Esophagus squamous epithelium (tissue), 5 donors: ENCODE data around the gene TMC1. TPM values are rescaled to one million over a fixed set of nuclear protein-coding genes. Genes with fewer than 3 reads are reported as not detected.
"Not testable (repeated sequence)": the region's sequence is repeated elsewhere in the genome, so short reads cannot be mapped to it uniquely, and the experiment has no call there.

ENCODE experiments used
- DNase-seq: peaks from one replicate; lab custom pipeline; 2025; lab: John Stamatoyannopoulos, UW
- H3K27ac ChIP-seq, 4 donors: fragments of 200-600 bp; sonication (generic); one replicate each; pipeline ENCODE4 v1.5.1; 2016 to 2019; ENCODE audit warnings: mild to moderate bottlenecking in 1 of 4
- H3K27me3 ChIP-seq, 4 donors: fragments of 200-600 bp; sonication (generic); 1 replicate in 3 of 4; 2 replicates in 1 of 4; pipeline versions ENCODE4 v1.5.1 to v1.6.0; 2017 to 2021; ENCODE audit warnings: antibody characterized with exemption in 1 of 4
- H3K36me3 ChIP-seq, 3 donors: fragments of 200-600 bp; sonication (generic); one replicate each; pipeline ENCODE4 v1.5.1; 2016 to 2019
- H3K4me1 ChIP-seq, 3 donors: fragments of 200-600 bp; sonication (generic); one replicate each; pipeline ENCODE4 v1.5.1; 2017 to 2019
- H3K4me3 ChIP-seq, 4 donors: fragments of 200-600 bp; sonication (generic); 1 replicate in 3 of 4; 2 replicates in 1 of 4; pipeline ENCODE4 v1.5.1; 2016 to 2019; ENCODE audit warnings: mild to moderate bottlenecking in 2 of 4, moderate library complexity in 1 of 4
- H3K9me3 ChIP-seq, 3 donors: fragments of 200-600 bp; sonication (generic); one replicate each; pipeline ENCODE4 v1.5.1; 2016 to 2019
- CTCF ChIP-seq, 6 experiments: fragments of 450-650 bp in 4 of 6; fragments of 200-600 bp in 2 of 6; sonication (generic) in 2 of 6; IDR thresholded peaks; one replicate each; pipeline ENCODE4 v1.5.1; 2016 to 2019; ENCODE audit warnings: antibody characterized with exemption in 6 of 6, mild to moderate bottlenecking in 4 of 6, moderate library complexity in 4 of 6
- POLR2A ChIP-seq, 4 donors: fragments of 450-650 bp; IDR thresholded peaks; one replicate each; pipeline ENCODE4 v1.6.1; 2017; ENCODE audit warnings: antibody characterized with exemption in 4 of 4, mild to moderate bottlenecking in 4 of 4, moderate library complexity in 3 of 4
- WGBS, 2 donors: methylation state at CpG; one replicate each; pipeline ENCODE4 v1.1.5; 2018; 5-methylcytosine and 5-hydroxymethylcytosine counted together
- intact Hi-C: fragments of 100-400 bp; cut with DNase I; formaldehyde crosslinking; loops from one replicate; pipeline ENCODE4 v1.15.0; 2022
- total RNA-seq, 4 donors: library from RNA; depleted of rRNA; stranded (reverse); fragments of >200 nt; gene quantifications; one replicate each; pipeline ENCODE4 v1.1.0, GENCODE V29; 2016
- donor health status: DM: yes; HTN: yes; CAD: no.

Gene TMC1
- total RNA-seq, 4 donors from 2014 or later: 1.1 to 3.1 (median 1.5) TPM; not detected in 1

DNA sequence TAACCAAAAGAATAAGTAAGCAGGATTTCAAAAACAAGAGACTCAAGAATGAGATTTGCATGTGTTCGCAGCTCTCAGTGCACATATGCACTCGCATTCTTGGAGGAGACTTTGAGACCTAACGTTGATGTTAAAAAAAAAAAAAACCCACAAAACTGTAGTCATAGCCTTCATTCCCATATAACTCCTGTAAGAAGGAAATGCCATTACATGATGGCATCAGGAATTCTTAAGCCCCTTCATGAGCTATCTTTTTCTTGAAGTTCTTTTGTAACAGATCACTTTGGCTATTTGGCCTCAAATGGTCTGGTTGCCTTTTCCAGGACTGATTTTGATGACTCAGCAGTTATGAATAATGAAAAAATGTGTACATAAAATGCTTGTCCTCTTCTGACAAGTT, 317.7 kb downstream of the TMC1 start:
- no peak overlapping the region for H3K27ac ChIP-seq
- 71 to 81% methylated on average over 3 of the region's 3 CpGs for WGBS, 2 donors
- peaks cover 0 to 11% (median 0%) of the 10 kb centered on the region in 3 donors for H3K4me1 ChIP-seq
- no peak overlapping the region for H3K4me3 ChIP-seq
- DNase-seq: no peak
- no peaks in the 10 kb centered on the region for H3K36me3 ChIP-seq
- no peaks in the 10 kb centered on the region for H3K27me3 ChIP-seq
- no peak for TF ChIP-seq CTCF (IDR thresholded peaks at IDR 0.05)
- TF ChIP-seq POLR2A (IDR thresholded peaks at IDR 0.05): no peak
- intact Hi-C loops: no loop called here
- H3K9me3 ChIP-seq: no peaks in the 10 kb centered on the region

- H3K9me3 ChIP-seq: peaks cover 0 to 10% (median 0%) of the 10 kb centered on the region in 3 donors
- no peak overlapping the region for H3K27ac ChIP-seq
- no peak for DNase-seq
- H3K4me1 ChIP-seq: peaks cover 0 to 14% (median 0%) of the 10 kb centered on the region in 3 donors
- TF ChIP-seq POLR2A (IDR thresholded peaks at IDR 0.05) (no peak), CTCF (IDR thresholded peaks at IDR 0.05) (peak in 1 of 6 experiments; percentile 21)
- WGBS, 2 donors: 56 to 65% methylated on average over 9 of the region's 9 CpGs
- H3K36me3 ChIP-seq: no peaks in the 10 kb centered on the region
- H3K27me3 ChIP-seq: no peaks in the 10 kb centered on the region
- H3K4me3 ChIP-seq: no peak overlapping the region
- intact Hi-C loops: no loop called here
Measured at GRCh38 chr9:72843520-72844439, 322.4 kb downstream of the TMC1 start.

GRCh38 chr9:72844440-72844768, 323.0 kb downstream of the TMC1 start:
- no peaks in the 10 kb centered on the region for H3K27me3 ChIP-seq
- no peak for DNase-seq
- 100% methylated on average over 1 of the region's 1 CpG for WGBS, 2 donors
- H3K4me1 ChIP-seq: peaks cover 0 to 14% (median 0%) of the 10 kb centered on the region in 3 donors
- TF ChIP-seq POLR2A (IDR thresholded peaks at IDR 0.05) (no peak), CTCF (IDR thresholded peaks at IDR 0.05) (no peak)
- H3K4me3 ChIP-seq: no peak overlapping the region
- peaks cover 0 to 10% (median 0%) of the 10 kb centered on the region in 3 donors for H3K9me3 ChIP-seq
- intact Hi-C loops: no loop called here
- H3K27ac ChIP-seq: no peak overlapping the region
- H3K36me3 ChIP-seq: no peaks in the 10 kb centered on the region

- DNase-seq, H3K27ac ChIP-seq, H3K9me3 ChIP-seq, H3K4me3 ChIP-seq, H3K27me3 ChIP-seq, H3K36me3 ChIP-seq, intact Hi-C loops: not testable (repeated sequence)
- 82 to 88% methylated on average over 3 of the region's 3 CpGs for WGBS, 2 donors
- peaks cover 0 to 14% (median 0%) of the 10 kb centered on the region in 3 donors for H3K4me1 ChIP-seq
Measured at GRCh38 chr9:72845052-72845451, 323.6 kb downstream of the TMC1 start.

GRCh38 chr9:72850209-72850608, 328.8 kb downstream of the TMC1 start:
- WGBS, 2 donors: 81 to 95% methylated on average over 2 to 4 of the region's 4 CpGs
- not testable (repeated sequence) for H3K27ac ChIP-seq, DNase-seq, H3K27me3 ChIP-seq, H3K4me3 ChIP-seq, H3K9me3 ChIP-seq, H3K36me3 ChIP-seq, H3K4me1 ChIP-seq
- intact Hi-C loops: loop anchor here (10.0 kb wide), 1 partner anchor 235 kb away; no protein-coding TSS in a partner anchor

DNA sequence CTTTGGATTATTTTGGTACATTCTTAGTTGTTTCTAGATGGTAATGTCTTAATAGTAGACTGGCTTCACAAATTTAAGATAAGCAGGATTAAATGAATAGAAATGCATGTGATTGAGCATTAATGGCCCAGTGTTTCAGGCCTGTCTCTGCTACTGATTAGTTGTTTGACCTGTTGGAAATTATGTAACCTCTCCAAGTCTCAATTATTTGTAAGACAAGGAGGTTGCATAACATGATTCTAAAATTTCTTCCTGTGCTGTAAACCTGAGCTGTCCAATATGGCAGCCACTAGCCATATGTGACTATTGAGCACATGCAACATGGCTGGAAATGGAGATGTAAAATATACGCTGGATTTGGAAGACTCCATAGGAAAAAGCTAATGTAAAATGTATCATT, 333.9 kb downstream of the TMC1 start:
- H3K4me3 ChIP-seq: no peak overlapping the region
- no peaks in the 10 kb centered on the region for H3K36me3 ChIP-seq
- no peak for TF ChIP-seq POLR2A (IDR thresholded peaks at IDR 0.05)
- no peak for TF ChIP-seq CTCF (IDR thresholded peaks at IDR 0.05)
- intact Hi-C loops: loop anchor here (10.0 kb wide), 1 partner anchor 229 kb away; no protein-coding TSS in a partner anchor
- H3K4me1 ChIP-seq: peaks cover 8 to 18% (median 10%) of the 10 kb centered on the region in 3 donors
- no peak for DNase-seq
- WGBS, 2 donors: 95 to 97% methylated on average over 1 of the region's 1 CpG
- H3K9me3 ChIP-seq: no peaks in the 10 kb centered on the region
- no peak overlapping the region for H3K27ac ChIP-seq
- H3K27me3 ChIP-seq: no peaks in the 10 kb centered on the region
